CD4-positive, alpha-beta T cell treated with Interleukin-15 for 1 hour (primary cell): ENCODE results near the gene ESCO1.
"Not testable (repeated sequence)": the region's sequence is repeated elsewhere in the genome, so short reads cannot be mapped to it uniquely, and the experiment has no call there.

ENCODE experiments used
- DNase-seq: peaks from one replicate; pipeline ENCODE4 v3.0.0-alpha.2; 2020

The ESCO1 gene

GRCh38 chr18:21600526-21601410 lies at the start of gene ESCO1:
Gene ESCO1 (minus strand): TSS chr18:21600704. CDS start chr18:21574843, 25,861 bp downstream.
- DNase-seq: peak; percentile 98

GRCh38 chr18:21640375-21640774 lies 39.9 kb upstream of the ESCO1 start:
- not testable (repeated sequence) for DNase-seq

- DNase-seq: no peak
Measured at GRCh38 chr18:21638822-21639221, 38.3 kb upstream of the ESCO1 start.

GRCh38 chr18:21636769-21637168 lies 36.3 kb upstream of the ESCO1 start:
- no peak for DNase-seq

GRCh38 chr18:21634588-21635199 lies 34.2 kb upstream of the ESCO1 start:
- no peak for DNase-seq

GRCh38 chr18:21632393-21632792 lies 31.9 kb upstream of the ESCO1 start:
- DNase-seq: no peak

GRCh38 chr18:21629089-21629832 lies 28.8 kb upstream of the ESCO1 start:
- no peak for DNase-seq

- not testable (repeated sequence) for DNase-seq
Measured at GRCh38 chr18:21621640-21622039, 21.1 kb upstream of the ESCO1 start.

- DNase-seq: peak; percentile 86
Measured at GRCh38 chr18:21612125-21613039, 11.9 kb upstream of the ESCO1 start, which contains the start of gene SNRPD1. Gene SNRPD1 (plus strand): TSS chr18:21612314. CDS start chr18:21612430, 116 bp downstream.

- not testable (repeated sequence) for DNase-seq
Measured at GRCh38 chr18:21611401-21612124, 11.1 kb upstream of the ESCO1 start.

GRCh38 chr18:21605213-21605612 lies 4.7 kb upstream of the ESCO1 start:
- DNase-seq: no peak

GRCh38 chr18:21604671-21605070 lies 4.2 kb upstream of the ESCO1 start:
- no peak for DNase-seq

GRCh38 chr18:21602299-21602587 lies 1.7 kb upstream of the ESCO1 start:
- DNase-seq: peak; percentile 47

GRCh38 chr18:21599585-21600525 lies 649 bp downstream of the ESCO1 start:
- no peak for DNase-seq

GRCh38 chr18:21598726-21599584 lies 1.5 kb downstream of the ESCO1 start:
- DNase-seq: no peak

- no peak for DNase-seq
Measured at GRCh38 chr18:21597620-21598019, 2.9 kb downstream of the ESCO1 start.

GRCh38 chr18:21593540-21594257 lies 6.8 kb downstream of the ESCO1 start:
- no peak for DNase-seq

- not testable (repeated sequence) for DNase-seq
Measured at GRCh38 chr18:21592361-21592760, 8.1 kb downstream of the ESCO1 start.

- no peak for DNase-seq
Measured at GRCh38 chr18:21584391-21584790, 16.1 kb downstream of the ESCO1 start.
